ENCODE measurements around the gene HIVEP3.

DNA sequence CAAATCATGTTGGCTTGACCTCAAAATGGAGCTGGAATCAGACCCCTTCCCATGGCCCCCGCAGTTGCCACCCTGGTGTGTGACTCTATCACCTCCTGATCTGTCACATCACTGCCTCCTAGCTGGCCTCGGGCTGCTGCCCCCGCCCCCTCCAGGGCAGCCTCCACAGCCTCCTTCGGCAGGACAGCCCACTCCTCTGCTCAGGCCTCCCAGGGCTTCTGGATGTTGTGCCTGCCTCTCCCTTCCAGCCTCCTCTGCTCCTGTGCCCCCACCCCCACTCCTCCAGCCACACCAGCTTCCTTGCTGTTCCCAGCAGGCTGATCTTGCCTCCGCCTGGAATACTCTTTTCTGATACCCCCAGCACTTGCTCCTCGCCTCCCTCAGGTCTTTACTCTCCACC, 299.9 kb downstream of the HIVEP3 start:
- TF ChIP-seq, protein P1, sequence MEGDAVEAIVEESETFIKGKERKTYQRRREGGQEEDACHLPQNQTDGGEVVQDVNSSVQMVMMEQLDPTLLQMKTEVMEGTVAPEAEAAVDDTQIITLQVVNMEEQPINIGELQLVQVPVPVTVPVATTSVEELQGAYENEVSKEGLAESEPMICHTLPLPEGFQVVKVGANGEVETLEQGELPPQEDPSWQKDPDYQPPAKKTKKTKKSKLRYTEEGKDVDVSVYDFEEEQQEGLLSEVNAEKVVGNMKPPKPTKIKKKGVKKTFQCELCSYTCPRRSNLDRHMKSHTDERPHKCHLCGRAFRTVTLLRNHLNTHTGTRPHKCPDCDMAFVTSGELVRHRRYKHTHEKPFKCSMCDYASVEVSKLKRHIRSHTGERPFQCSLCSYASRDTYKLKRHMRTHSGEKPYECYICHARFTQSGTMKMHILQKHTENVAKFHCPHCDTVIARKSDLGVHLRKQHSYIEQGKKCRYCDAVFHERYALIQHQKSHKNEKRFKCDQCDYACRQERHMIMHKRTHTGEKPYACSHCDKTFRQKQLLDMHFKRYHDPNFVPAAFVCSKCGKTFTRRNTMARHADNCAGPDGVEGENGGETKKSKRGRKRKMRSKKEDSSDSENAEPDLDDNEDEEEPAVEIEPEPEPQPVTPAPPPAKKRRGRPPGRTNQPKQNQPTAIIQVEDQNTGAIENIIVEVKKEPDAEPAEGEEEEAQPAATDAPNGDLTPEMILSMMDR (IDR thresholded peaks at IDR 0.05): no peak
- TF ChIP-seq POLR2A (IDR thresholded peaks at IDR 0.05): no peak

Data from esophagus squamous epithelium (tissue), 4 donors.